ENCODE measurements around the gene PKLR. TPM values are rescaled to one million over a fixed set of nuclear protein-coding genes. Genes with fewer than 3 reads are reported as not detected.
"Not testable (repeated sequence)": the region's sequence is repeated elsewhere in the genome, so short reads cannot be mapped to it uniquely, and the experiment has no call there.

PKLR gene
- total and polyA plus RNA-seq, 3 donors from 2014 or later, result 0.25 to 2.0 (median 0.87) TPM

GRCh38 chr1:155329980-155330598, 28.9 kb upstream of the PKLR start:
- no peak for TF ChIP-seq POLR2A (IDR thresholded peaks at IDR 0.05)
- no peak for TF ChIP-seq CTCF (IDR thresholded peaks at IDR 0.05)
- no peak for DNase-seq
- Histone ChIP-seq H3K9me3 (no peaks in the 10 kb centered on the region), H3K27me3 (no peaks in the 10 kb centered on the region), H3K4me3 (no peak overlapping the region), H3K4me1 (peaks cover 11% of the 10 kb centered on the region), H3K36me3 (ENCODE audit: low read depth, missing control alignments) (no peaks in the 10 kb centered on the region), H3K27ac (no peak overlapping the region)
- intact Hi-C loops (cut with DNase I; ENCODE audit: low total_unique reads), result loop anchor here (10.0 kb wide), 2 partner anchors 75 to 265 kb away; partner anchors contain the start of gene ENTREP3
- 80 to 96% methylated on average over 6 to 11 of the region's 11 CpGs for WGBS, 2 donors

GRCh38 chr1:155328856-155329255, 27.6 kb upstream of the PKLR start:
- DNase-seq; H3K27ac ChIP-seq; H3K4me3 ChIP-seq; H3K27me3 ChIP-seq; H3K9me3 ChIP-seq; H3K36me3 ChIP-seq (ENCODE audit: low read depth, missing control alignments): not testable (repeated sequence)
- 83 to 88% methylated on average over 7 of the region's 7 CpGs for WGBS, 2 donors
- intact Hi-C loops (cut with DNase I; ENCODE audit: low total_unique reads), result loop anchor here (10.0 kb wide), 2 partner anchors 74 to 266 kb away; partner anchors contain the start of gene ENTREP3
- H3K4me1 ChIP-seq, result peaks cover 11% of the 10 kb centered on the region

GRCh38 chr1:155327981-155328380, 26.7 kb upstream of the PKLR start:
- no peaks in the 10 kb centered on the region for H3K36me3 ChIP-seq (ENCODE audit: low read depth, missing control alignments)
- intact Hi-C loops (cut with DNase I; ENCODE audit: low total_unique reads), result loop anchor here (10.0 kb wide), 2 partner anchors 73 to 267 kb away; partner anchors contain the start of gene ENTREP3
- no peaks in the 10 kb centered on the region for H3K27me3 ChIP-seq
- whole genome bisulfite sequencing, 2 donors, result 62 to 87% methylated on average over 3 to 4 of the region's 4 CpGs
- H3K4me3 ChIP-seq, result no peak overlapping the region
- no peak overlapping the region for H3K27ac ChIP-seq
- no peak for DNase-seq
- no peaks in the 10 kb centered on the region for H3K9me3 ChIP-seq
- TF ChIP-seq POLR2A (IDR thresholded peaks at IDR 0.05) (no peak), CTCF (IDR thresholded peaks at IDR 0.05) (no peak)
- peaks cover 11% of the 10 kb centered on the region for H3K4me1 ChIP-seq

GRCh38 chr1:155326631-155327037, 25.4 kb upstream of the PKLR start:
- Histone ChIP-seq H3K4me1 (peaks cover 19% of the 10 kb centered on the region), H3K9me3 (no peaks in the 10 kb centered on the region), H3K27me3 (no peaks in the 10 kb centered on the region), H3K36me3 (ENCODE audit: low read depth, missing control alignments) (no peaks in the 10 kb centered on the region), H3K4me3 (no peak overlapping the region), H3K27ac (no peak overlapping the region)
- TF ChIP-seq POLR2A (IDR thresholded peaks at IDR 0.05) (no peak), CTCF (IDR thresholded peaks at IDR 0.05) (no peak)
- DNase-seq, result no peak
- 89% methylated on average over 7 of the region's 7 CpGs; no CpG with 5 or more reads in 1 of the 2 donors for WGBS, 2 donors
- intact Hi-C loops (cut with DNase I; ENCODE audit: low total_unique reads), result loop anchor here (10.0 kb wide), 2 partner anchors 72 to 268 kb away; partner anchors contain the start of gene ENTREP3

GRCh38 chr1:155326020-155326526, 24.8 kb upstream of the PKLR start:
- intact Hi-C loops (cut with DNase I; ENCODE audit: low total_unique reads), result loop anchor here (10.0 kb wide), 2 partner anchors 71 to 269 kb away; partner anchors contain the start of gene ENTREP3
- TF ChIP-seq POLR2A (IDR thresholded peaks at IDR 0.05), result no peak
- Histone ChIP-seq H3K9me3 (no peaks in the 10 kb centered on the region), H3K27ac (no peak overlapping the region), H3K4me3 (no peak overlapping the region), H3K27me3 (no peaks in the 10 kb centered on the region), H3K4me1 (peaks cover 23% of the 10 kb centered on the region), H3K36me3 (ENCODE audit: low read depth, missing control alignments) (no peaks in the 10 kb centered on the region)
- 76 to 81% methylated on average over 6 of the region's 6 CpGs for WGBS, 2 donors
- no peak for DNase-seq

Data from testis (tissue), 3 donors.